Measurements from ENCODE around the gene VEPH1.

Gene VEPH1

GRCh38 chr3:157477441-157477840, 25.8 kb downstream of the VEPH1 start:
- no peak for DNase-seq (ENCODE audit: low spot score)

- peak; percentile 67 for DNase-seq (ENCODE audit: low spot score)
Observed at GRCh38 chr3:157475921-157476414, 27.2 kb downstream of the VEPH1 start.

GRCh38 chr3:157472648-157473047, 30.6 kb downstream of the VEPH1 start:
- DNase-seq (ENCODE audit: low spot score): no peak

GRCh38 chr3:157471064-157471463, 32.2 kb downstream of the VEPH1 start:
- DNase-seq (ENCODE audit: low spot score): no peak

- DNase-seq (ENCODE audit: low spot score): no peak
Observed at GRCh38 chr3:157469561-157470294, 33.5 kb downstream of the VEPH1 start.

- no peak for DNase-seq (ENCODE audit: low spot score)
Observed at GRCh38 chr3:157467200-157467599, 36.0 kb downstream of the VEPH1 start.

GRCh38 chr3:157465741-157466140, 37.5 kb downstream of the VEPH1 start:
- DNase-seq (ENCODE audit: low spot score): no peak

GRCh38 chr3:157464321-157464720, 38.9 kb downstream of the VEPH1 start:
- DNase-seq (ENCODE audit: low spot score): no peak

GRCh38 chr3:157463816-157464215, 39.4 kb downstream of the VEPH1 start:
- no peak for DNase-seq (ENCODE audit: low spot score)

- DNase-seq (ENCODE audit: low spot score): peak; percentile 71
Observed at GRCh38 chr3:157460253-157460652, 43.0 kb downstream of the VEPH1 start.

GRCh38 chr3:157459706-157460105, 43.5 kb downstream of the VEPH1 start:
- DNase-seq (ENCODE audit: low spot score): no peak

- no peak for DNase-seq (ENCODE audit: low spot score)
Observed at GRCh38 chr3:157453824-157454223, 49.4 kb downstream of the VEPH1 start.

GRCh38 chr3:157452097-157452496, 51.1 kb downstream of the VEPH1 start:
- DNase-seq (ENCODE audit: low spot score): no peak

- peak; percentile 48 for DNase-seq (ENCODE audit: low spot score)
Observed at GRCh38 chr3:157447026-157447694, 56.1 kb downstream of the VEPH1 start.

GRCh38 chr3:157445857-157446256, 57.4 kb downstream of the VEPH1 start:
- DNase-seq (ENCODE audit: low spot score): no peak

- no peak for DNase-seq (ENCODE audit: low spot score)
Observed at GRCh38 chr3:157444797-157445184, 58.4 kb downstream of the VEPH1 start.

- DNase-seq (ENCODE audit: low spot score): no peak
Observed at GRCh38 chr3:157443905-157444796, 59.1 kb downstream of the VEPH1 start.

GRCh38 chr3:157442729-157443128, 60.5 kb downstream of the VEPH1 start:
- DNase-seq (ENCODE audit: low spot score): no peak

- no peak for DNase-seq (ENCODE audit: low spot score)
Observed at GRCh38 chr3:157441102-157441624, 62.1 kb downstream of the VEPH1 start.

GRCh38 chr3:157438194-157438730, 65.0 kb downstream of the VEPH1 start:
- DNase-seq (ENCODE audit: low spot score): no peak

- DNase-seq (ENCODE audit: low spot score): peak; percentile 74
Observed at GRCh38 chr3:157436583-157437291, 66.5 kb downstream of the VEPH1 start, which contains the start of gene PTX3. Gene PTX3, plus strand, starts transcription at chr3:157436850. Its CDS starts 84 bp downstream, at chr3:157436934.

All from kidney tubule cell (primary cell).